K562 (cell line): Measurements from ENCODE around the gene B9D2. TPM values are rescaled to one million over a fixed set of nuclear protein-coding genes. Genes with fewer than 3 reads are reported as not detected.

Experiments
- ATAC-seq: fragments of 200-7000 bp; cut with Tn5 transposase; 3 replicates; pipeline ENCODE4 v1.9.1; 2020; ENCODE audit warnings: moderate library complexity
- BruUV-seq: library from RNA; stranded (reverse); fragments of 400-500 nt; replicated peaks from 2 replicates; lab custom pipeline; 2021; lab: Mats Ljungman, UMichigan
- CTCF ChIA-PET: fragments of 300-600 bp; formaldehyde crosslinking; extraction: SDS; loops from one replicate; lab custom pipeline; 2021; ENCODE audit warnings: low intra/inter-chr PET ratio; lab: Yijun Ruan, JAX
- POLR2A ChIA-PET: fragments of 300-600, 350-650 bp; sonication (Branson Sonifier 250); formaldehyde crosslinking; extraction: SDS; loops from one replicate; lab custom pipeline; 2021; ENCODE audit warnings: antibody characterized with exemption, inconsistent platforms; lab: Yijun Ruan, JAX
- DNase-seq, 4 experiments: peaks; one replicate each; pipeline versions ENCODE4 v3.0.0 to v3.0.0-alpha.2; 2011 to 2018; ENCODE audit warnings: low spot score in 3 of 4, mixed read lengths in 3 of 4; ENCODE audit errors: extremely low read depth in 1 of 4
- FAIRE-seq: peaks from 2 replicates; lab custom pipeline; 2011; peaks lifted over from hg19 to GRCh38; lab: Jason Lieb, UNC
- H2AFZ ChIP-seq: 2 replicates; pipeline ENCODE4 v1.6.0; 2011; ENCODE audit warnings: low read depth, low read length, control low read depth, inconsistent platforms
- H3K27ac ChIP-seq: fragments of 200-600 bp; 3 replicates; pipeline ENCODE4 v1.8.0; 2011; ENCODE audit warnings: low read depth, mild to moderate bottlenecking, control low read depth, inconsistent platforms, low read length, moderate library complexity, mixed read lengths; ENCODE audit errors: extremely low read depth
- H3K27me3 ChIP-seq, 2 experiments: fragments of 300-600 bp in 1 of 2; 2 replicates in 1 of 2; 3 replicates in 1 of 2; pipeline versions ENCODE4 v1.6.0 to v1.8.0; 2011; ENCODE audit warnings: inconsistent platforms in 2 of 2, low read length in 2 of 2, mild to moderate bottlenecking in 1 of 2, mixed read lengths in 1 of 2, moderate library complexity in 1 of 2; ENCODE audit not compliant: control insufficient read depth in 2 of 2, insufficient read depth in 2 of 2
- H3K36me3 ChIP-seq: fragments of 300-600 bp; 3 replicates; pipeline ENCODE4 v1.8.0; 2011; ENCODE audit warnings: mild to moderate bottlenecking, low read length, inconsistent platforms; ENCODE audit not compliant: control insufficient read depth, insufficient read depth
- H3K4me1 ChIP-seq, 2 experiments: fragments of 200-600 bp in 1 of 2; replicated peaks in 1 of 2; 2 replicates in 1 of 2; 3 replicates in 1 of 2; pipeline versions ENCODE4 v1.5.1 to v1.8.0; 2011; ENCODE audit warnings: inconsistent platforms in 2 of 2, low read length in 2 of 2, mild to moderate bottlenecking in 1 of 2, mixed read lengths in 1 of 2, moderate library complexity in 1 of 2; ENCODE audit not compliant: control insufficient read depth in 2 of 2, insufficient read depth in 2 of 2
- H3K4me2 ChIP-seq: 2 replicates; pipeline ENCODE4 v1.6.1; 2011; ENCODE audit warnings: low read length, control low read depth, inconsistent platforms, mixed read lengths; ENCODE audit not compliant: insufficient read depth
- H3K4me3 ChIP-seq: fragments of 200-600 bp; sonication (generic), shearing (Covaris generic); 2 replicates; pipeline ENCODE4 v1.5.1; 2016; ENCODE audit warnings: control low read depth, inconsistent platforms
- H3K79me2 ChIP-seq: fragments of 200-600 bp; 3 replicates; pipeline ENCODE4 v1.8.0; 2011; ENCODE audit warnings: low read length, inconsistent platforms; ENCODE audit not compliant: control insufficient read depth, insufficient read depth
- H3K9ac ChIP-seq, 2 experiments: 2 replicates each; pipeline versions ENCODE4 v1.6.0 to v1.6.1; 2011; ENCODE audit warnings: low read depth in 2 of 2, low read length in 2 of 2, control low read depth in 1 of 2, inconsistent platforms in 1 of 2, mild to moderate bottlenecking in 1 of 2, mixed read lengths in 1 of 2; ENCODE audit not compliant: insufficient read depth in 1 of 2
- H3K9me1 ChIP-seq: one replicate; pipeline ENCODE4 v1.6.0; 2011; ENCODE audit warnings: inconsistent platforms, mild to moderate bottlenecking, low read length, moderate library complexity; ENCODE audit not compliant: control insufficient read depth, insufficient read depth
- H3K9me3 ChIP-seq: replicated peaks from 2 replicates; pipeline ENCODE4 v1.5.1; 2011; ENCODE audit warnings: low read depth, low read length, inconsistent platforms; ENCODE audit not compliant: control insufficient read depth, insufficient read depth
- H4K20me1 ChIP-seq: replicated peaks from 2 replicates; pipeline ENCODE4 v1.6.1; 2011; ENCODE audit warnings: low read length, inconsistent platforms, mixed read lengths; ENCODE audit not compliant: control insufficient read depth, insufficient read depth
- C11orf30 ChIP-seq: fragments of 450-650 bp; IDR thresholded peaks from 2 replicates; pipeline ENCODE4 v1.6.1; 2016; ENCODE audit warnings: low read depth, mild to moderate bottlenecking
- ERF ChIP-seq: fragments of 450-650 bp; formaldehyde crosslinking; IDR thresholded peaks from 2 replicates; pipeline ENCODE4 v1.4.0; 2020; ENCODE audit warnings: mild to moderate bottlenecking, mixed read lengths
- EZH2 ChIP-seq: IDR thresholded peaks from 2 replicates; pipeline ENCODE4 v1.6.1; 2012; ENCODE audit warnings: low read depth, mild to moderate bottlenecking, inconsistent platforms, low read length, borderline replicate concordance
- MAFF ChIP-seq: IDR thresholded peaks from 2 replicates; pipeline ENCODE4 v1.6.1; 2012; ENCODE audit warnings: low read length, improper control_type of control experiment
- NFE2 ChIP-seq: IDR thresholded peaks from 2 replicates; pipeline ENCODE4 v1.6.1; 2014; ENCODE audit warnings: antibody characterized with exemption, low read depth
- POLR2A ChIP-seq: fragments of 450-650 bp; conservative IDR thresholded peaks from 2 replicates; pipeline ENCODE4 v1.6.1; 2016
- POLR2AphosphoS5 ChIP-seq: IDR thresholded peaks from 2 replicates; pipeline ENCODE4 v1.6.1; 2011; ENCODE audit warnings: mild to moderate bottlenecking, low read depth, low read length, moderate library complexity; ENCODE audit not compliant: control insufficient read depth, insufficient read depth
- SMAD3 ChIP-seq: fragments of 450-650 bp; formaldehyde crosslinking; conservative IDR thresholded peaks from 2 replicates; pipeline ENCODE4 v1.4.0; 2020; ENCODE audit warnings: mild to moderate bottlenecking
- SUPT5H ChIP-seq: fragments of 450-650 bp; IDR thresholded peaks from 2 replicates; pipeline ENCODE4 v1.6.1; 2016
- ZNF316 ChIP-seq: fragments of 450-650 bp; IDR thresholded peaks from 2 replicates; pipeline ENCODE4 v1.6.1; 2016
- ZNF584 ChIP-seq: fragments of 200-800 bp; sonication (Bioruptor generic); IDR thresholded peaks from 2 replicates; pipeline ENCODE4 v1.6.1; 2016; ENCODE audit warnings: low read depth, mild to moderate bottlenecking, missing genetic modification characterization, missing compliant biosample characterization
- ZZZ3 ChIP-seq: fragments of 450-650 bp; IDR thresholded peaks from 2 replicates; pipeline ENCODE4 v1.6.1; 2016; ENCODE audit warnings: antibody characterized with exemption, mild to moderate bottlenecking, moderate library complexity
- WGBS: fragments of 100-300 bp; shearing (Covaris generic); methylation state at CpG from one replicate; pipeline ENCODE4 v1.1.6; 2016; ENCODE audit warnings: low coverage, mixed read lengths; ENCODE audit not compliant: insufficient coverage; ENCODE audit errors: missing lambda C conversion rate; 5-methylcytosine and 5-hydroxymethylcytosine counted together
- in situ Hi-C: fragments of 300-500 bp; cut with MboI; formaldehyde crosslinking; loops from 4 replicates; pipeline ENCODE4 v1.15.0; 2018; ENCODE audit warnings: inconsistent platforms, mixed read lengths
- intact Hi-C: fragments of 100-400 bp; cut with micrococcal nuclease; formaldehyde crosslinking; loops from 2 replicates; pipeline ENCODE4 v1.14.2; 2022
- polyA plus RNA-seq, 8 experiments: library from polyadenylated mRNA; depleted of rRNA in 4 of 8; stranded (reverse) in 5 of 8; unstranded in 3 of 8; fragments of >200 nt; fragmentation: Nextera tagmentation in 2 of 8; fragmentation: Illumina TruSeq in 1 of 8; extraction: Ambion mirVana in 2 of 8; extraction: Trizol in 1 of 8; gene quantifications; 2 replicates each; pipeline versions ENCODE4 v1.2.1 to v1.2.3, GENCODE V29; 2011 to 2014; ENCODE audit warnings: inconsistent platforms in 1 of 8, missing spikeins in 1 of 8
- total RNA-seq, 7 experiments: library from RNA; depleted of rRNA in 6 of 7; stranded (reverse); fragments of >200 nt in 6 of 7; fragmentation: Illumina TruSeq in 2 of 7; extraction: Trizol in 2 of 7; gene quantifications; 2 replicates each; pipeline versions ENCODE4 v1.2.1 to v1.2.3, GENCODE V29; 2011 to 2021; ENCODE audit warnings: low replicate concordance in 1 of 7
- TF ChIP-seq, protein P1 (sequence below), 2 experiments: fragments of 450-650 bp; IDR thresholded peaks; 2 replicates each; pipeline ENCODE4 v1.6.1; 2016
- TF ChIP-seq, protein P2 (sequence below): sonication (generic); formaldehyde crosslinking; IDR thresholded peaks from 2 replicates; pipeline ENCODE4 v1.9.0; 2022; ENCODE audit warnings: mild to moderate bottlenecking, missing genetic modification reagents

B9D2 gene
- total and polyA plus RNA-seq, 9 of the 15 experiments (the other 6 are each of a cell fraction or from before 2014, with no cell fraction given) = 0.83 to 6.9 (median 2.8) TPM

DNA sequence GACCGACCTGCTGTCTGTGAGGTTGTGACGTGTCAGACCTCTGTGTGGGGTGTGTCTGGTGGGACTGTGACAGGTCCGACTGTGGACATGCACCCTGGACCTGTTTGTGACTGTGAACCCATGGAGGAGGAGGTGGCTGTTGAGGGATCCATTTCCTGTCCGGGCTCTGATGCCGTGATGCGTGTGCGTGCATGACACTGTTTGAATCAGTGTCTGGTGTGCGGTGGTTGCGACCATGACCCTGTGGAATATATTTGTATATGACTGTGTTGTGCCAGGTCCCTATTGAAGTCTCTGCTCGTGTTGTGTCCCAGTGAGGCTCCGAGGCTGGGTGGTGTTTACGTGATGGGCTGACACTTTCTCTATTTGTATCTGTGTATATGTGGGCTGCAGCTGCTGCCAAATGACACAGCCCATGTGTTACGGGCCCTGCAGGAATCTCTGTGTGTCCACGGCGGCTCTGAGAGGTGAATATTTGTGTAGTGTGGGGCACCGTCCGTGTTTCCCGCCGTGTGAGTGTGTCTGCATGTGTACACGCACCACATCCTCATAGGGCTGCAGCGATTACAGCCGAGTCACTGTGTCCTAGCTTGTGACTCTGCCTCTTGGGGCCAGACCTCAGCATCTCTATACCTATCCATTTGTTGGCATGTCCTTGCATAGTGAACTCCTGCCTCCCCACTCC, 35.6 kb downstream of the B9D2 start:
- in situ Hi-C loops = no loop called here
- Histone ChIP-seq H3K36me3 (peaks cover 71% of the 10 kb centered on the region), H3K79me2 (peaks cover 39% of the 10 kb centered on the region), H3K27me3 (no peaks in the 10 kb centered on the region), H3K4me1 (peaks cover 46 to 58% of the 10 kb centered on the region in 2 experiments), H2AFZ (no peak overlapping the region), H3K4me2 (peak overlapping the region; percentile 8; the same call in 1 of the 2 replicates), H3K4me3 (no peak overlapping the region), H3K9me3 (no peaks in the 10 kb centered on the region), H3K9ac (peak overlapping the region in 1 of 2 experiments; percentile 36; a peak in 1 of 4 replicates), H4K20me1 (peaks cover 3% of the 10 kb centered on the region), H3K9me1 (peaks cover 4% of the 10 kb centered on the region), H3K27ac (peak overlapping the region; percentile 45; the same call in 1 of the 3 replicates)
- intact Hi-C loops = loop anchor here (10.0 kb wide), 1 partner anchor 237 kb away; no protein-coding TSS in a partner anchor
- CTCF ChIA-PET = no interaction called here
- TF ChIP-seq ZNF584 (CRISPR knock-in tag) = peak; percentile 49; the same call in 1 of the 2 replicates
- TF ChIP-seq ZZZ3 = no peak
- TF ChIP-seq NFE2 = peak; percentile 55
- TF ChIP-seq ERF (CRISPR knock-in tag) = 0 out of 2 replicates have a peak, but pooled peaks have one; percentile 36
- TF ChIP-seq SUPT5H = peak; percentile 49; the same call in 1 of the 2 replicates
- no peak for TF ChIP-seq EZH2
- TF ChIP-seq POLR2A = peak; percentile 34; the same call in 1 of the 2 replicates
- TF ChIP-seq MAFF = peak; percentile 7; the same call in 1 of the 2 replicates
- TF ChIP-seq SMAD3 = no peak
- peak; percentile 64 for TF ChIP-seq C11orf30
- 0 out of 2 replicates have a peak, but pooled peaks have one; percentile 8 for TF ChIP-seq ZNF316
- TF ChIP-seq, protein P1, sequence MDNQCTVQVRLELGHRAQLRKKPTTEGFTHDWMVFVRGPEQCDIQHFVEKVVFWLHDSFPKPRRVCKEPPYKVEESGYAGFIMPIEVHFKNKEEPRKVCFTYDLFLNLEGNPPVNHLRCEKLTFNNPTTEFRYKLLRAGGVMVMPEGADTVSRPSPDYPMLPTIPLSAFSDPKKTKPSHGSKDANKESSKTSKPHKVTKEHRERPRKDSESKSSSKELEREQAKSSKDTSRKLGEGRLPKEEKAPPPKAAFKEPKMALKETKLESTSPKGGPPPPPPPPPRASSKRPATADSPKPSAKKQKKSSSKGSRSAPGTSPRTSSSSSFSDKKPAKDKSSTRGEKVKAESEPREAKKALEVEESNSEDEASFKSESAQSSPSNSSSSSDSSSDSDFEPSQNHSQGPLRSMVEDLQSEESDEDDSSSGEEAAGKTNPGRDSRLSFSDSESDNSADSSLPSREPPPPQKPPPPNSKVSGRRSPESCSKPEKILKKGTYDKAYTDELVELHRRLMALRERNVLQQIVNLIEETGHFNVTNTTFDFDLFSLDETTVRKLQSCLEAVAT (IDR thresholded peaks at IDR 0.05) = peak in 1 of 2 experiments; percentile 22; a peak in 1 of 4 replicates
- peak; percentile 28; the same call in 1 of the 2 replicates for TF ChIP-seq POLR2AphosphoS5
- TF ChIP-seq, protein P2, sequence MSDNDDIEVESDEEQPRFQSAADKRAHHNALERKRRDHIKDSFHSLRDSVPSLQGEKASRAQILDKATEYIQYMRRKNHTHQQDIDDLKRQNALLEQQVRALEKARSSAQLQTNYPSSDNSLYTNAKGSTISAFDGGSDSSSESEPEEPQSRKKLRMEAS = 0 out of 2 replicates have a peak, but pooled peaks have one; percentile 32
- DNase-seq = peak in 1 of 4 experiments; percentile 21
- WGBS = 89% methylated on average over 22 of the region's 22 CpGs
- no peak for FAIRE-seq
- POLR2A ChIA-PET = interaction anchor here (0.6 to 1.3 kb wide), 6 partner anchors 12 to 1027 kb away, joined by 3 to 4 read pairs (median 3); partner anchors contain the start of genes B9D2 and CCDC97
- ATAC-seq = no peak
- no TSS peak for BruUV-seq
